Measurements from ENCODE around the gene PDE3A.
A peak's percentile ranks its signal among the peaks of the same experiment; 100 is the strongest.

The PDE3A gene

DNA sequence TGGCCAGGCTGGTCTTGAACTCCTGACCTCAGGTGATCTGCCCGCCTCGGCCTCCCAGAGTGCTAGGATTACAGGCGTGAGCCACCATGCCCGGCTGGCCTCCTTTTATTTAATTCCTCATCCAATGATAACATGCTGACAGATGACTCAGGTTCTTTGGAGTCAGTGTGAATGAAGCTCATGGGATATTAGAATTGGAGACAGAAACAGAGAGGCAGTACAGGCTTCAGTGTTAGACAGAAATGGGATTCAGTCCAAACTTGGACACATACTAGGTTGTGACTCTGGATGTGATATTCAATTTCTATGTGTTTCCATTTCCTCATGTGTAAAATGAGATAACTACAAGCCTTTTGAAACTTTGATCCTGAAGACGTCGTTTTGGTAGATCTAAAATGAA lies 47.3 kb downstream of the PDE3A start:
- Histone ChIP-seq H3K4me3 (ENCODE audit: low read depth in 1 of 2, low read length in 2 of 2) (no peak overlapping the region), H3K27ac (ENCODE audit: low read depth, low read length) (no peak overlapping the region), H3K4me1 (ENCODE audit: control insufficient read depth in 1 of 2, insufficient read depth in 2 of 2, low read length in 2 of 2) (peaks cover 5 to 6% of the 10 kb centered on the region in 2 donors), H3K9me3 (ENCODE audit: control insufficient read depth in 1 of 2, low read length in 2 of 2) (no peaks in the 10 kb centered on the region), H3K36me3 (ENCODE audit: control insufficient read depth in 1 of 2, insufficient read depth in 2 of 2, low read length in 2 of 2) (no peaks in the 10 kb centered on the region), H3K9ac (ENCODE audit: low read depth in 1 of 2, low read length in 2 of 2) (no peak overlapping the region), H3K27me3 (ENCODE audit: control insufficient read depth in 1 of 2, insufficient read depth in 2 of 2, low read length in 2 of 2) (no peaks in the 10 kb centered on the region)

DNA sequence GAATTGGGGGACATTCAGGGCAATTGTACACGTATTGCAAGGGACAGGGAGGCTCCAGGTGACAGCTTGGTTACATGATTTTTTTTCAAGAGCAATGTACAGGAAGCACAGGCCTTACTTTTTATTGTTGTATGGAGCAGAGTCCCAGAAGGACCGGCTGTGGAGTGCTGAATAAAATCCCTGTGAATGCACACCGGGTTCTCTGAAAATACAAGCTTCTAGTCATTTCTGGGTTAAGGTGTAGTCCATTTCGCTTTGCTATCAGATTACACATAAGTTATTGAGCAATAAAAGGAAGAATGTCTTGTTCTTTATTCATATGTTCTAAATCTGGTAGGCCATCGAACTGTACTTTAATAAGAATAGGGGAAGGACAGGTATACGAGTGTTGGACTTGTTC lies 52.2 kb downstream of the PDE3A start:
- no peak overlapping the region for H3K9ac ChIP-seq (ENCODE audit: low read depth in 1 of 2, low read length in 2 of 2)
- no peak overlapping the region for H3K4me3 ChIP-seq (ENCODE audit: low read depth in 1 of 2, low read length in 2 of 2)
- no peaks in the 10 kb centered on the region for H3K9me3 ChIP-seq (ENCODE audit: control insufficient read depth in 1 of 2, low read length in 2 of 2)
- no peak overlapping the region for H3K27ac ChIP-seq (ENCODE audit: low read depth, low read length)
- H3K27me3 ChIP-seq (ENCODE audit: control insufficient read depth in 1 of 2, insufficient read depth in 2 of 2, low read length in 2 of 2), result no peaks in the 10 kb centered on the region
- no peaks in the 10 kb centered on the region for H3K36me3 ChIP-seq (ENCODE audit: control insufficient read depth in 1 of 2, insufficient read depth in 2 of 2, low read length in 2 of 2)
- H3K4me1 ChIP-seq (ENCODE audit: control insufficient read depth in 1 of 2, insufficient read depth in 2 of 2, low read length in 2 of 2), result peaks cover 5 to 18% of the 10 kb centered on the region in 2 donors

DNA sequence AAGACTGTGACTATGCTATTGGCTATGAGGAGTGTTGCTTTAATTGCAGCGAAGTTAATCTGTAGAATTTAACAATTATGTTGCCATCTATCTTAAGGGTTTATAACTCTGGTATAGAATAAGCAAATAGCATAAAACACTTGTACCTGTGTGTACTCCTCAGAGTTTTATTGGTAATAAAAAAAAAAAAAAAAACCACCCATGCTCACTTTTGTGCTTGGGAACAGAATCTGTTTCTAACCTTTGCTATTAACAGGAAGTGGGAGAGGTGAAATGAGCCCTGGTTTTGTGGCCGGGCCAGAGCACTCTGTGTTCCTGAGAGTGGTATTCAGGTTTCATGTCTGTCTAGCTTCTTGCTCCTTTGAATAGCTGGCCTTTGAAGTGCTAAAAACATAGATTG lies 53.1 kb downstream of the PDE3A start:
- no peak overlapping the region for H3K4me3 ChIP-seq (ENCODE audit: low read depth in 1 of 2, low read length in 2 of 2)
- H3K4me1 ChIP-seq (ENCODE audit: control insufficient read depth in 1 of 2, insufficient read depth in 2 of 2, low read length in 2 of 2), result peaks cover 5 to 18% of the 10 kb centered on the region in 2 donors
- H3K9me3 ChIP-seq (ENCODE audit: control insufficient read depth in 1 of 2, low read length in 2 of 2), result no peaks in the 10 kb centered on the region
- H3K36me3 ChIP-seq (ENCODE audit: control insufficient read depth in 1 of 2, insufficient read depth in 2 of 2, low read length in 2 of 2), result no peaks in the 10 kb centered on the region
- no peak overlapping the region for H3K9ac ChIP-seq (ENCODE audit: low read depth in 1 of 2, low read length in 2 of 2)
- no peaks in the 10 kb centered on the region for H3K27me3 ChIP-seq (ENCODE audit: control insufficient read depth in 1 of 2, insufficient read depth in 2 of 2, low read length in 2 of 2)
- H3K27ac ChIP-seq (ENCODE audit: low read depth, low read length), result no peak overlapping the region

DNA sequence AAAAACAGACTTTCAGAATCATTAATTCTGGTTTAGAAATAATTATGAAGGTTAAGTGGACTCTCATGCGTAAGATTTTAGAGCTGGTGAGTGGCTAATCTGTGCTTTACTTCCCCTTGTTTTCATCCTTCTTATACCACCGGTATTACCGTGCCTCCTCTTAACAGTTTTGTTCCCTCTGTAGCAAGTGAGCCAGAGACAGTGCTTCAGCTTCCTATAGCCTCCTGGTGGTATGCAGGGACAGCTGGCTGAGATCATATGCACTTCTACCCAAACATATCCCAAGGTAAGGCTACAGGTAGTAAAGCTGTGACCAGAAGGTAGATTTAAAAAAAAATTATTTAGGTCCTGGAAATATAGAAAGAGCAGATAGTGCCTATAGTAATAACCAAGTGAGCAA lies 55.2 kb downstream of the PDE3A start:
- Histone ChIP-seq H3K36me3 (ENCODE audit: control insufficient read depth in 1 of 2, insufficient read depth in 2 of 2, low read length in 2 of 2) (no peaks in the 10 kb centered on the region), H3K4me3 (ENCODE audit: low read depth in 1 of 2, low read length in 2 of 2) (peak overlapping the region; percentile 3 to 10), H3K9ac (ENCODE audit: low read depth in 1 of 2, low read length in 2 of 2) (no peak overlapping the region), H3K27me3 (ENCODE audit: control insufficient read depth in 1 of 2, insufficient read depth in 2 of 2, low read length in 2 of 2) (no peaks in the 10 kb centered on the region), H3K9me3 (ENCODE audit: control insufficient read depth in 1 of 2, low read length in 2 of 2) (no peaks in the 10 kb centered on the region), H3K27ac (ENCODE audit: low read depth, low read length) (no peak overlapping the region), H3K4me1 (ENCODE audit: control insufficient read depth in 1 of 2, insufficient read depth in 2 of 2, low read length in 2 of 2) (peaks cover 5 to 18% of the 10 kb centered on the region in 2 donors)

DNA sequence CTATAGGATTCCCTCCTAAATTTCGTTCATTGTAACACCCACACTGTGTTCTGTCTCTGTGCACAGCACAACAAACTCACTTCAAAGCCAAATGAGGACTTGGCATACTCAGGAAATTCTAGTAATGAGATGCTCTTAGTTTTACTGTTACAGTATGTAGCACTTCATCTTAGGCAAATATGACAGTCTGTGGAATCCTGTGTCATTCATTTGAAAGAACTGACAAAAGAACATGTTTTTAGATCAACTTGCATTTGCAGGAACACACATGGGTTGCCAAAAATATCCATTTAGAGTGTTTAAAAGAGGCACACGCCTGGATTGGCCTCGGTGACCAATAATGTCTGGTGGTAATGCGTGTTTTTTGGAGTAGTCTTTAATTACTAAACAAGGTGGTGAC lies 56.5 kb downstream of the PDE3A start:
- H3K9me3 ChIP-seq (ENCODE audit: control insufficient read depth in 1 of 2, low read length in 2 of 2), result no peaks in the 10 kb centered on the region
- no peak overlapping the region for H3K4me3 ChIP-seq (ENCODE audit: low read depth in 1 of 2, low read length in 2 of 2)
- H3K27me3 ChIP-seq (ENCODE audit: control insufficient read depth in 1 of 2, insufficient read depth in 2 of 2, low read length in 2 of 2), result no peaks in the 10 kb centered on the region
- peaks cover 5 to 18% of the 10 kb centered on the region in 2 donors for H3K4me1 ChIP-seq (ENCODE audit: control insufficient read depth in 1 of 2, insufficient read depth in 2 of 2, low read length in 2 of 2)
- no peak overlapping the region for H3K27ac ChIP-seq (ENCODE audit: low read depth, low read length)
- H3K36me3 ChIP-seq (ENCODE audit: control insufficient read depth in 1 of 2, insufficient read depth in 2 of 2, low read length in 2 of 2), result no peaks in the 10 kb centered on the region
- no peak overlapping the region for H3K9ac ChIP-seq (ENCODE audit: low read depth in 1 of 2, low read length in 2 of 2)

DNA sequence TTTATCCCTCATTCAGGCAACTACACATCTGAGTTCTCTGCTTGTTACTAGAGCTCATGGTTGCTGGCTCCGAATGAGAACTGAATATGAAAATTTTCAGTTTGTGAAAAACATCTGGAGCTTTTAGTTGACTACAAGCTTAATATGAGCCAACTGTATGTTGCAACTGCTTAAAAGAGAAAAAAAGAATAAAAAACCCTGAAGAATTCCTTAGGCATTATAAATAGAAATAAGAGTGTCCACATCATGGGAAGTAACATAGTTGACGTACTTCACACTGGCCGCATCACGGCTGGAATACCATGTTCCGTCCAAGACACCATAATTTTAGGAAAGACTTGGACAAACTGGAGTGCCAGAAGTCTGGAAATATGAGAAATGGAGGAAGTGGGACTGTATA lies 57.9 kb downstream of the PDE3A start:
- Histone ChIP-seq H3K27ac (ENCODE audit: low read depth, low read length) (no peak overlapping the region), H3K9me3 (ENCODE audit: control insufficient read depth in 1 of 2, low read length in 2 of 2) (no peaks in the 10 kb centered on the region), H3K4me1 (ENCODE audit: control insufficient read depth in 1 of 2, insufficient read depth in 2 of 2, low read length in 2 of 2) (peaks cover 0 to 10% of the 10 kb centered on the region in 2 donors), H3K36me3 (ENCODE audit: control insufficient read depth in 1 of 2, insufficient read depth in 2 of 2, low read length in 2 of 2) (no peaks in the 10 kb centered on the region), H3K4me3 (ENCODE audit: low read depth in 1 of 2, low read length in 2 of 2) (no peak overlapping the region), H3K9ac (ENCODE audit: low read depth in 1 of 2, low read length in 2 of 2) (no peak overlapping the region), H3K27me3 (ENCODE audit: control insufficient read depth in 1 of 2, insufficient read depth in 2 of 2, low read length in 2 of 2) (no peaks in the 10 kb centered on the region)

DNA sequence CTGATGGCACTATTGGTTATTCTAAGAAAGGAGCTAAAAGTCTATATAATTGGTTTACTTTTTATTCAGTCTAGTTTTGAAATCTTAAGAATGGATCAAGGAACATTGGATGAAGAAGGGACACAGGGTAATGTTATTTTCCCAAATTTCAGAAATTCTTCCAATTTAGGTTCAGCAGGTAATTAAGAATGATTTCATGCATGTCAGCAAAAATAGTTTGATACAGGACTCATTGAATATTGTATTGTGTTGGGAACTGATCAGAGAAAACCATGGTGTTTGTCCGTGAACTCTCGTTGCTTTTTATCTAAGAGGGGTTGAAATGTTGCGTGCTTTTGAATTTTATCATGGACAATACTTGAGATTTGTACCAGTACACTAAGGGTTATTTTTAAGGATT lies 58.6 kb downstream of the PDE3A start:
- Histone ChIP-seq H3K27me3 (ENCODE audit: control insufficient read depth in 1 of 2, insufficient read depth in 2 of 2, low read length in 2 of 2) (no peaks in the 10 kb centered on the region), H3K9ac (ENCODE audit: low read depth in 1 of 2, low read length in 2 of 2) (no peak overlapping the region), H3K36me3 (ENCODE audit: control insufficient read depth in 1 of 2, insufficient read depth in 2 of 2, low read length in 2 of 2) (no peaks in the 10 kb centered on the region), H3K4me1 (ENCODE audit: control insufficient read depth in 1 of 2, insufficient read depth in 2 of 2, low read length in 2 of 2) (peaks cover 0 to 10% of the 10 kb centered on the region in 2 donors), H3K4me3 (ENCODE audit: low read depth in 1 of 2, low read length in 2 of 2) (no peak overlapping the region), H3K9me3 (ENCODE audit: control insufficient read depth in 1 of 2, low read length in 2 of 2) (no peaks in the 10 kb centered on the region), H3K27ac (ENCODE audit: low read depth, low read length) (no peak overlapping the region)

DNA sequence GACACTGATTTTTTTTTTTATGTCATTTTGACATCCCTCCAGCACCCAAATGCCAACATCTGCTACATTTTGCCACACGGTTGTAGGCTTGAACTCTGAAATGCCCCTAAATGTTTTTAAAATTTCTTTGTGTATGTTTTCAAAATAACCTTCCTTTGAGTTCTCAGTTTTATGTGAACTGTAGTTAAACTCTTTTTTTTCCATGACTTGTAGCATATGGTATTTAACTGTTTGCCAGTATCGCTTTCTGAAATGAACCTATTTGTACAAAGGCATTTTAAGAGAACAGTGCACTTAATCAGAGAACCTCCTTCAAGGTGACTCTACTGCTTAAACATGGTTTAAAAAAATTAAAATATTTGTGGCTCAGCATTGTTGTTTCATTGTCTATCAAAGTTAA lies 61.5 kb downstream of the PDE3A start:
- Histone ChIP-seq H3K4me3 (ENCODE audit: low read depth in 1 of 2, low read length in 2 of 2) (no peak overlapping the region), H3K4me1 (ENCODE audit: control insufficient read depth in 1 of 2, insufficient read depth in 2 of 2, low read length in 2 of 2) (no peaks in the 10 kb centered on the region), H3K27ac (ENCODE audit: low read depth, low read length) (no peak overlapping the region), H3K27me3 (ENCODE audit: control insufficient read depth in 1 of 2, insufficient read depth in 2 of 2, low read length in 2 of 2) (no peaks in the 10 kb centered on the region), H3K9me3 (ENCODE audit: control insufficient read depth in 1 of 2, low read length in 2 of 2) (no peaks in the 10 kb centered on the region), H3K9ac (ENCODE audit: low read depth in 1 of 2, low read length in 2 of 2) (no peak overlapping the region), H3K36me3 (ENCODE audit: control insufficient read depth in 1 of 2, insufficient read depth in 2 of 2, low read length in 2 of 2) (no peaks in the 10 kb centered on the region)

DNA sequence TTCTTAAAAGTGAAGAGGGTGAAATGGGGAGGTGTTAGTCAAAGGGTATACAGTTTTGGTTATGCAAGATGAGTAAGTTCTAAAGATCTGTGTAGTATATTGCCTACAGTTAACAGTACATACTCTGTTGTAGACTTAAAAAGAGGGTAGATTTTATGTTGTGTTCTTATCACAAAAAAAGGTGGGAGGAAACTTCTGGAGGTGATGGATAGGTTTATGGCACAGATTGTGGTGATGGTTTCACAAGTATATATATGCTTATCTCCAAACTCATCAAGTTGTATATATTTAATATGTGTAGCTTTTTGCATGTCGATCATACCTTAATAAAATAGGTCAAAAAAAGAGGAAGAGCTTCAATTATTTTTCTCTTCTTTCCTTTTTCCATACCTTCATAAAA lies 64.0 kb downstream of the PDE3A start:
- peaks cover 0 to 7% of the 10 kb centered on the region in 2 donors for H3K4me1 ChIP-seq (ENCODE audit: control insufficient read depth in 1 of 2, insufficient read depth in 2 of 2, low read length in 2 of 2)
- H3K27me3 ChIP-seq (ENCODE audit: control insufficient read depth in 1 of 2, insufficient read depth in 2 of 2, low read length in 2 of 2), result no peaks in the 10 kb centered on the region
- H3K4me3 ChIP-seq (ENCODE audit: low read depth in 1 of 2, low read length in 2 of 2), result no peak overlapping the region
- no peak overlapping the region for H3K9ac ChIP-seq (ENCODE audit: low read depth in 1 of 2, low read length in 2 of 2)
- H3K9me3 ChIP-seq (ENCODE audit: control insufficient read depth in 1 of 2, low read length in 2 of 2), result no peaks in the 10 kb centered on the region
- no peak overlapping the region for H3K27ac ChIP-seq (ENCODE audit: low read depth, low read length)
- no peaks in the 10 kb centered on the region for H3K36me3 ChIP-seq (ENCODE audit: control insufficient read depth in 1 of 2, insufficient read depth in 2 of 2, low read length in 2 of 2)

DNA sequence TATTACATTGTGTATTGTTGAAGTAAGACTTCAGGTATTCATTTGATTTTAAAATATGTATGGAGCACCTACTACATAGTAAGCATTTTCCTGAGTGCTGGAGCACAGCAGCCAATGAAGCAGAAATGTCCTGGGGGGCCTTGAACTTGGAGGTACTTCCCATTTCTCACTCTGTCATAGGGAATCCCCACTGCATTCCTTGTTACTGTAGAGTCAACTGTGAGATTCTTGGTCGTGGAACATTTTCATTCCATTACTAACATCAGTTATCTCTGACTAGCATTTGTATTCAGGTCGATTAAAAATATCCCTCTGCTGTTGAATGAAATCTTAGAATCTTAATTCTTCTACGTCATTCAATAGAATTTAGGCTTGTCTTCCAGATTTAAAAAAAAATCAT lies 66.7 kb downstream of the PDE3A start:
- Histone ChIP-seq H3K27ac (ENCODE audit: low read depth, low read length) (no peak overlapping the region), H3K4me3 (ENCODE audit: low read depth in 1 of 2, low read length in 2 of 2) (no peak overlapping the region), H3K27me3 (ENCODE audit: control insufficient read depth in 1 of 2, insufficient read depth in 2 of 2, low read length in 2 of 2) (no peaks in the 10 kb centered on the region), H3K9ac (ENCODE audit: low read depth in 1 of 2, low read length in 2 of 2) (no peak overlapping the region), H3K4me1 (ENCODE audit: control insufficient read depth in 1 of 2, insufficient read depth in 2 of 2, low read length in 2 of 2) (peaks cover 0 to 7% of the 10 kb centered on the region in 2 donors), H3K9me3 (ENCODE audit: control insufficient read depth in 1 of 2, low read length in 2 of 2) (no peaks in the 10 kb centered on the region), H3K36me3 (ENCODE audit: control insufficient read depth in 1 of 2, insufficient read depth in 2 of 2, low read length in 2 of 2) (no peaks in the 10 kb centered on the region)

DNA sequence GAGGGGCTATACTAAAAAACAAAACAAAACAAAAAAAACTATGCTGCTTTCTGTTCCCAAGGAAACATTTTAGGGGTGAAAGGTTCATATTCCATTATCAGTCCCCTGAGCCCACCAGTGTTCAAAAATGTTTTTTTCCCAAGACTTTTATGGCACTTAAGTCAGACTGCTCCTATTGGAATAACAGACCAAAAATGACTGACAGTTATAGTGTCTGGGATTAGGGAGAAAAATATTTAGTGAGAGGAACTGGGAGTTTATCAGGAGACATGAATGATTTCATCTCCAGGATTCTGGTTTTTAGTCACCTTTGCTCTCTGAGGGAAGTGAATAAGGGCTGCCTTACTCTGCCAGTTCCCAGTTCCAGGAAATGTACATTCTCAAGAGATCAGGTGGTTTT lies 68.0 kb downstream of the PDE3A start:
- Histone ChIP-seq H3K9me3 (ENCODE audit: control insufficient read depth in 1 of 2, low read length in 2 of 2) (no peaks in the 10 kb centered on the region), H3K4me3 (ENCODE audit: low read depth in 1 of 2, low read length in 2 of 2) (no peak overlapping the region), H3K27ac (ENCODE audit: low read depth, low read length) (no peak overlapping the region), H3K27me3 (ENCODE audit: control insufficient read depth in 1 of 2, insufficient read depth in 2 of 2, low read length in 2 of 2) (no peaks in the 10 kb centered on the region), H3K36me3 (ENCODE audit: control insufficient read depth in 1 of 2, insufficient read depth in 2 of 2, low read length in 2 of 2) (no peaks in the 10 kb centered on the region), H3K9ac (ENCODE audit: low read depth in 1 of 2, low read length in 2 of 2) (no peak overlapping the region), H3K4me1 (ENCODE audit: control insufficient read depth in 1 of 2, insufficient read depth in 2 of 2, low read length in 2 of 2) (peaks cover 0 to 7% of the 10 kb centered on the region in 2 donors)
